ENCODE data around the gene LINGO1.

The LINGO1 gene

DNA sequence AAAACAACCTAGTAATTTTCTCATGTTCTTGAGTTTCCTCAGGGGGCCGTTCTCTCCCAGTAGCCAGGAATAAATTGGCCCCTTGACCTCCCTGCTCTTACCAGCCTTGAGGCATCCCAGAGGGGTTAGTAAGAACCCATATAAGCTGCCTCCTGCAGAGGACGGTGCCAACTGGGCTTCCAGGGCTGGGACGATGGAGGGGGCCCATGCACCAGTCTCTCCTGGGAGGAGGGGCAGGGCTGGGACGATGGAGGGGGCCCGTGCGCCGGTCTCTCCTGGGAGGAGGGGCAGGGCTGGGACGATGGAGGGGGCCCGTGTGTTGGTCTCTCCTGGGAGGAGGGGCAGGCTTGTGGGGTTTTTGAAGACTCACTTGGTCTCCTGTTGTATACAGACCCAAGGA is 22.0 kb downstream of the LINGO1 start:
- Histone ChIP-seq H3K4me1 (ENCODE audit: control insufficient read depth in 1 of 2, insufficient read depth in 2 of 2, low read length in 2 of 2) (no peaks in the 10 kb centered on the region), H3K9me3 (ENCODE audit: control insufficient read depth in 1 of 2, low read length in 2 of 2) (no peaks in the 10 kb centered on the region), H3K36me3 (ENCODE audit: control insufficient read depth in 1 of 2, insufficient read depth in 2 of 2, low read length in 2 of 2) (no peaks in the 10 kb centered on the region), H3K27me3 (ENCODE audit: low read depth, low read length) (no peaks in the 10 kb centered on the region), H3K27ac (ENCODE audit: low read length) (no peak overlapping the region), H3K4me3 (ENCODE audit: low read depth in 1 of 2, low read length in 2 of 2) (no peak overlapping the region)

DNA sequence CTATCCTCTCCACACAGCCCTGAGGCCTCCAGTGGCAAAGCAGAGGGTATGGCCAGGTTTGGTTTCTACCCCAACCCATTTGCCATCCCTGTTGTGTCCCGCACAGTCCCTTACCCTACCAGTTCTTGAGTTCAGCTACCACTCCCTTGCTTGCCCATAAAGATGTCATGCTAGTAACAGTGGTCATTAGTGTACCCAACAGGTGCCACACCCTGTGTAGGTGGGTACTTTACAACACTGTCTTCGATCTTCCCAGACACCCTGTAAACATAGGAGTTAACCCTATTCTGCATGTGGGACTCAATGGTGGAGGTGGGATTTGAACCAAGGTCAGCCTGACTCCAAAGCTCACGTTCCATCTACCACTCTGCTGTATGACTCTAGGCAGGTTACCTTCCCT is 23.2 kb downstream of the LINGO1 start:
- Histone ChIP-seq H3K4me1 (ENCODE audit: control insufficient read depth in 1 of 2, insufficient read depth in 2 of 2, low read length in 2 of 2) (peaks cover 0 to 5% of the 10 kb centered on the region in 2 donors), H3K9me3 (ENCODE audit: control insufficient read depth in 1 of 2, low read length in 2 of 2) (no peaks in the 10 kb centered on the region), H3K4me3 (ENCODE audit: low read depth in 1 of 2, low read length in 2 of 2) (no peak overlapping the region), H3K27ac (ENCODE audit: low read length) (no peak overlapping the region), H3K36me3 (ENCODE audit: control insufficient read depth in 1 of 2, insufficient read depth in 2 of 2, low read length in 2 of 2) (no peaks in the 10 kb centered on the region), H3K27me3 (ENCODE audit: low read depth, low read length) (no peaks in the 10 kb centered on the region)

- no peak overlapping the region for H3K27ac ChIP-seq (ENCODE audit: low read length)
- H3K27me3 ChIP-seq (ENCODE audit: low read depth, low read length), result no peaks in the 10 kb centered on the region
- peaks cover 0 to 6% of the 10 kb centered on the region in 2 donors for H3K4me1 ChIP-seq (ENCODE audit: control insufficient read depth in 1 of 2, insufficient read depth in 2 of 2, low read length in 2 of 2)
- no peaks in the 10 kb centered on the region for H3K36me3 ChIP-seq (ENCODE audit: control insufficient read depth in 1 of 2, insufficient read depth in 2 of 2, low read length in 2 of 2)
- H3K4me3 ChIP-seq (ENCODE audit: low read depth in 1 of 2, low read length in 2 of 2), result no peak overlapping the region
- no peaks in the 10 kb centered on the region for H3K9me3 ChIP-seq (ENCODE audit: control insufficient read depth in 1 of 2, low read length in 2 of 2)
Measured at GRCh38 chr15:77608774-77609173, 23.9 kb downstream of the LINGO1 start.

- Histone ChIP-seq H3K27me3 (ENCODE audit: low read depth, low read length) (no peaks in the 10 kb centered on the region), H3K9me3 (ENCODE audit: control insufficient read depth in 1 of 2, low read length in 2 of 2) (no peaks in the 10 kb centered on the region), H3K36me3 (ENCODE audit: control insufficient read depth in 1 of 2, insufficient read depth in 2 of 2, low read length in 2 of 2) (no peaks in the 10 kb centered on the region), H3K4me3 (ENCODE audit: low read depth in 1 of 2, low read length in 2 of 2) (no peak overlapping the region), H3K4me1 (ENCODE audit: control insufficient read depth in 1 of 2, insufficient read depth in 2 of 2, low read length in 2 of 2) (peaks cover 0 to 6% of the 10 kb centered on the region in 2 donors), H3K27ac (ENCODE audit: low read length) (no peak overlapping the region)
Measured at GRCh38 chr15:77607894-77608261, 24.8 kb downstream of the LINGO1 start.

- Histone ChIP-seq H3K27ac (ENCODE audit: low read length) (no peak overlapping the region), H3K4me1 (ENCODE audit: control insufficient read depth in 1 of 2, insufficient read depth in 2 of 2, low read length in 2 of 2) (peaks cover 0 to 6% of the 10 kb centered on the region in 2 donors), H3K27me3 (ENCODE audit: low read depth, low read length) (no peaks in the 10 kb centered on the region), H3K4me3 (ENCODE audit: low read depth in 1 of 2, low read length in 2 of 2) (no peak overlapping the region), H3K9me3 (ENCODE audit: control insufficient read depth in 1 of 2, low read length in 2 of 2) (no peaks in the 10 kb centered on the region), H3K36me3 (ENCODE audit: control insufficient read depth in 1 of 2, insufficient read depth in 2 of 2, low read length in 2 of 2) (no peaks in the 10 kb centered on the region)
Measured at GRCh38 chr15:77607111-77607893, 25.4 kb downstream of the LINGO1 start.

DNA sequence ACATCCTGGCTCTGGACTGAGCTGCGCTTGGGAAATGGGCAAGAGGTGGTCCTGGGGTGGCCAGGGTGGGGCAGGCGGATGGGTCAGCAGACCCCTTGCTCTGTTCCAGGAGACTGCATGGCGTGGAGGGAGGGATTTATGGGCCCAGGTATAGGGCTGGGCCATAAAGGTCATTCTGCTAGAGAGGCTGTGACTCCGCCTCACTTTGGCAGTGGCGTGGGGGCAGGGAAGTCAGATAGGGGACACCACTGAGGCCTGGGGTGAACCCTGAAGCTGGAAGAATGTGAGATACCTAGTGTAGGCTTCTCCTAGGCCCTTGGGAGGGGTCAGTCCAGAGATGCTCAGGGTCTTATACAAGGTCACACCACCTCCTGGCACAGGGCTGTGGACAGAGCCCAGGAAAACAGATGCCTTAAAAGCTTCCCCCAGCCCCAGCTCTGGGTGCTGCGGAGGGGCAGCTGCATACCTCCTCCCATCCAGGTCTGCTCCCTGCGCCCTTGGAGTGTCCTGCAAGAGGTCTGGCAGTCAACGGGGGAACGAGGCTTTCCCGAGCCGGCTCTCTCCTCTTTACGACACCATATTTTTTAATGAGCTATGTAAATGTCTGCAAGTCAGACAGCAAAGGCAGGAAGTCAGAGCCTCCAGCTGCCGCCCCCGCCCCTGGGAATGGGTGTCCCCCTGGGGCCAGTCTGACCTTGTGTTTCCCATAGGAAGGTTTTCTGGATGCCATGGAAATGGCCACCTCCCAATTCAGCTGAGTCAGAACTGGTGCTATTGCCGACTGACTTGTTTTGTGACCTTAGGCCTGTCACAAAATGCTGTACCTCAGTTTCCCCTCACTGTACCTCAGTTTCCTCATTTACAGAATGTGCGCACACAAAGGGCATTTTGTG is 26.3 kb downstream of the LINGO1 start:
- Histone ChIP-seq H3K9me3 (ENCODE audit: control insufficient read depth in 1 of 2, low read length in 2 of 2) (no peaks in the 10 kb centered on the region), H3K36me3 (ENCODE audit: control insufficient read depth in 1 of 2, insufficient read depth in 2 of 2, low read length in 2 of 2) (no peaks in the 10 kb centered on the region), H3K27me3 (ENCODE audit: low read depth, low read length) (no peaks in the 10 kb centered on the region), H3K27ac (ENCODE audit: low read length) (no peak overlapping the region), H3K4me1 (ENCODE audit: control insufficient read depth in 1 of 2, insufficient read depth in 2 of 2, low read length in 2 of 2) (peaks cover 0 to 6% of the 10 kb centered on the region in 2 donors), H3K4me3 (ENCODE audit: low read depth in 1 of 2, low read length in 2 of 2) (no peak overlapping the region)

- H3K27me3 ChIP-seq (ENCODE audit: low read depth, low read length), result no peaks in the 10 kb centered on the region
- H3K9me3 ChIP-seq (ENCODE audit: control insufficient read depth in 1 of 2, low read length in 2 of 2), result no peaks in the 10 kb centered on the region
- no peaks in the 10 kb centered on the region for H3K36me3 ChIP-seq (ENCODE audit: control insufficient read depth in 1 of 2, insufficient read depth in 2 of 2, low read length in 2 of 2)
- no peak overlapping the region for H3K4me3 ChIP-seq (ENCODE audit: low read depth in 1 of 2, low read length in 2 of 2)
- H3K27ac ChIP-seq (ENCODE audit: low read length), result no peak overlapping the region
- peaks cover 0 to 6% of the 10 kb centered on the region in 2 donors for H3K4me1 ChIP-seq (ENCODE audit: control insufficient read depth in 1 of 2, insufficient read depth in 2 of 2, low read length in 2 of 2)
Measured at GRCh38 chr15:77605547-77605946, 27.2 kb downstream of the LINGO1 start.

DNA sequence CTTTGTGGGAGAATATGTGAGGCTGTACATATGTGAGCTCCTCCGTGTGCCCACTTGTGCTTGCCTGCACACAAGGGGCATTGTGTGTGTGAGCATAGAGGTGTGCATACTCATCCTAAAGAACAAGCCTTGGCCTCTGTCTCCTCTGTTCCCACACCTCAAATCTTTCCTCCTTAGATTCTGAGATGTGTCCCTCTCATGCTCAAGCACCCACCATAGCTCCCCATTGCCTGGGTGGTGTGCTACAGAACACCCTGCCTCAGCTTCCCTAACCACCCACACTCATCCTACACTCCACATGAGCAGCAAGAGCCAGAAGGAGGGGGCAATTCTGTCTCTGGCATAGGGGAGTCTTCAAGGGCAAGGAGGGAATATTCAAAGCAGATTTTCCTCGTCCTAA is 27.7 kb downstream of the LINGO1 start:
- Histone ChIP-seq H3K36me3 (ENCODE audit: control insufficient read depth in 1 of 2, insufficient read depth in 2 of 2, low read length in 2 of 2) (no peaks in the 10 kb centered on the region), H3K27ac (ENCODE audit: low read length) (no peak overlapping the region), H3K4me1 (ENCODE audit: control insufficient read depth in 1 of 2, insufficient read depth in 2 of 2, low read length in 2 of 2) (peaks cover 0 to 6% of the 10 kb centered on the region in 2 donors), H3K27me3 (ENCODE audit: low read depth, low read length) (no peaks in the 10 kb centered on the region), H3K9me3 (ENCODE audit: control insufficient read depth in 1 of 2, low read length in 2 of 2) (no peaks in the 10 kb centered on the region), H3K4me3 (ENCODE audit: low read depth in 1 of 2, low read length in 2 of 2) (peak overlapping the region in 1 of 2 donors; percentile 9)

DNA sequence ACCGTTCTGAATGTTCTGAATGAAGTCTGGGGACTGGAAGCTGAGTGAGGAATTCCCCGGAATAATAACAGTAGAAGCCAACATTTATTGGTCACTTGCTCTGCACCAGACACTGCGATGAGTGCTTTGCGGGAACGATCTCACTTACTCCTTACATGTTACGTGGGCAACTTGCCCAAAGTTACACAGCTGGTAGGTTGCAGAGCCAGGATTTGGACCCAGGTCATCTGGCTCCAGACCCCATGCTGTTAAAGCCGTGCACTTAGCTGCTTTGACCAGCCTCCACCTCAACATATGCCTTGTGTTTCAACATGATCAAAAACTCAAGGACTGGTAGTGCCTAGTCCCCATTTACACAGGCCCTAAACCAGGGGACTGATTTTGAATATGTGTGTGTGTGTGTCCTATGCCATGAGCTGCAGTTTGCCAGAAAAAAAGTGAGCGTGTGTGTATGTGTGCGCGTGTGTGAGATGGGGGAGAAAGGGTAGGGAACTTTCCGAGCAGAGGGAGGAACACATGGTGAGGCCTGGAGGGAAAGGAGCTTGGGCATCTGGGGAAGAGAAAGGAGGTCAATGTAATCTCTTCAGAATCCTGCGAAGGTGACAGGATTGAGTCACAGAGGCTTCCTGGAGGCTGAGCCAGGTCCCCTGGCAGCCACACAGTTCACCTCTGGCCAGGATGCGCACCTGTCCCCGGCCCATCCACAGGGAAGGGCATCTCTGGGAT is 28.9 kb downstream of the LINGO1 start:
- no peak overlapping the region for H3K27ac ChIP-seq (ENCODE audit: low read length)
- H3K4me1 ChIP-seq (ENCODE audit: control insufficient read depth in 1 of 2, insufficient read depth in 2 of 2, low read length in 2 of 2), result peaks cover 0 to 6% of the 10 kb centered on the region in 2 donors
- H3K9me3 ChIP-seq (ENCODE audit: control insufficient read depth in 1 of 2, low read length in 2 of 2), result no peaks in the 10 kb centered on the region
- no peaks in the 10 kb centered on the region for H3K27me3 ChIP-seq (ENCODE audit: low read depth, low read length)
- no peaks in the 10 kb centered on the region for H3K36me3 ChIP-seq (ENCODE audit: control insufficient read depth in 1 of 2, insufficient read depth in 2 of 2, low read length in 2 of 2)
- no peak overlapping the region for H3K4me3 ChIP-seq (ENCODE audit: low read depth in 1 of 2, low read length in 2 of 2)

DNA sequence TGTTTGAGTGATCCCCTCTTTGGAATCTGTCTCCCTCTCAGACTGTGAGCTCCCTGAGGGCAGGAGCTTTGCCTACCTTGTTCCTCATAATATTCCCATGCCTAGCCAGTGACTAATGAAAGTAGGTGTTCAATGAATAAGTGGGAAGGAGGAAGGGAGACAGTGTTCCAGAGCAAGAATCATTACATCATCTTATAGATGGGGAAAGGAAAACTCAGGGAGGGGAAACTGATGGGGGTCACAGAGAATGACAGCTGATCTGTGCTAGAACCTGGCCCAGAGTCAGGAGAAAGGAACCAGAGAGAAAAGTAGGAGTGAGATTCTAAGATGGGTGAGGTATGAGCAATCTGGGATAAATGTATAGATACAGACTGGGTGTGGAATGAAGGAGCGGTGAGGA is 29.9 kb downstream of the LINGO1 start:
- H3K4me3 ChIP-seq (ENCODE audit: low read depth in 1 of 2, low read length in 2 of 2), result no peak overlapping the region
- no peaks in the 10 kb centered on the region for H3K27me3 ChIP-seq (ENCODE audit: low read depth, low read length)
- peaks cover 0 to 6% of the 10 kb centered on the region in 2 donors for H3K4me1 ChIP-seq (ENCODE audit: control insufficient read depth in 1 of 2, insufficient read depth in 2 of 2, low read length in 2 of 2)
- no peaks in the 10 kb centered on the region for H3K36me3 ChIP-seq (ENCODE audit: control insufficient read depth in 1 of 2, insufficient read depth in 2 of 2, low read length in 2 of 2)
- no peaks in the 10 kb centered on the region for H3K9me3 ChIP-seq (ENCODE audit: control insufficient read depth in 1 of 2, low read length in 2 of 2)
- no peak overlapping the region for H3K27ac ChIP-seq (ENCODE audit: low read length)

DNA sequence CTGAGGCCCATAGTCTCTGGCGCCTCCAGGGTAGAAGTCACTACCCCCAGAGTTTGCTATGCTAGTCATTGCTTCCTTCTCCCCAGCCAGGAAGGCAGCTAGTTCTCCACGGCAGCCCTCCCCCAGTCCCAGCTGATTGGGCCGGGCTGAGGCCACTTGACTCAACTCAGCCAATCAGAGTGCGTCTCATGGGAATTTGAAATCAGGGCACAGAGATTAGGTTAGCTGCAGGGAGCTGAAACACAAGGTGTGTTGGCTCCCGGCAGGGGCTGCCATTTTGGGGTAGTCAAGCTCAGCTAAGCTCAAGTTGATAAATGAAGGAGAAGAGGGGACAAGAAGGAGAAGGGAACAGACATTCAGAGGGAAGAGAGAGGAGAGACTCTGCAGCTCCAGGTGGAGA is 32.8 kb downstream of the LINGO1 start:
- Histone ChIP-seq H3K4me3 (ENCODE audit: low read depth in 1 of 2, low read length in 2 of 2) (peak overlapping the region in 1 of 2 donors; percentile 39), H3K9me3 (ENCODE audit: control insufficient read depth in 1 of 2, low read length in 2 of 2) (no peaks in the 10 kb centered on the region), H3K27me3 (ENCODE audit: low read depth, low read length) (no peaks in the 10 kb centered on the region), H3K36me3 (ENCODE audit: control insufficient read depth in 1 of 2, insufficient read depth in 2 of 2, low read length in 2 of 2) (no peaks in the 10 kb centered on the region), H3K27ac (ENCODE audit: low read length) (no peak overlapping the region), H3K4me1 (ENCODE audit: control insufficient read depth in 1 of 2, insufficient read depth in 2 of 2, low read length in 2 of 2) (peaks cover 0 to 4% of the 10 kb centered on the region in 2 donors)
